Skeletal muscle cell (primary cell): Measurements from ENCODE around the gene SH2B3.
"Not testable (repeated sequence)": the region's sequence is repeated elsewhere in the genome, so short reads cannot be mapped to it uniquely, and the experiment has no call there.

Experiments used
- DNase-seq: peaks from one replicate; pipeline ENCODE4 v3.0.0-alpha.2; 2010; ENCODE audit warnings: low read depth
- H3K4me3 ChIP-seq: 2 replicates; pipeline ENCODE4 v1.5.1; 2011; ENCODE audit warnings: low read depth, mild to moderate bottlenecking, control low read depth, low read length, moderate library complexity

SH2B3 gene

DNA sequence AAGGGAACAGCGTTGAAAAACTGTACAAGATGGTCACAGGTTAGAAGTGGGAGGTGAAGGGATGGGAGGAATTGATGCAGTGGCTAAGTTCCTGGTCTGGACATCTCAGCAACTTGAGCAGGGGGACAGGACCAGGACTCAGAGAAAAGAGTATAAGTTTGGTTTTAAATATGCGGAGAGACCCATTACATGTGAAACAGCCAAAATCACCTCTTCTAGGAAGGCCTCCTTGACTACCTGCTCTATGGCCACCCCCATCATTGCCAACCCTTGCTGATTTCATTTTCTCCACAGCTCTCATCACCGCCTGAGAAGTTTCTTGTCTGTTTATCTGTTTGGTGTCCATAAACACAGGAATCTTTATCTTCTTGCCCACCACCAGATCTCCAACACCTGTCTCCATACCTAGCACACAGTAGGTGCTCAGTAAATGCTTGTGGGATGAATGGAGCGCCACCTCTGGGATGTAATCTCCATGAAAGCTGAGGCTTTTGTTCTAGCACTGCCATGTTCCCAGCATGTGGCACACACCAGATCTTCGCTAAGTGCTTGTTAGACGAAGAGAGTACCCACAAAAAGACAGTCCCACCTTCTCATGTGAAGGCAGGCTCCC is 25.7 kb upstream of the SH2B3 start:
- DNase-seq, result no peak
- no peak overlapping the region for H3K4me3 ChIP-seq

DNA sequence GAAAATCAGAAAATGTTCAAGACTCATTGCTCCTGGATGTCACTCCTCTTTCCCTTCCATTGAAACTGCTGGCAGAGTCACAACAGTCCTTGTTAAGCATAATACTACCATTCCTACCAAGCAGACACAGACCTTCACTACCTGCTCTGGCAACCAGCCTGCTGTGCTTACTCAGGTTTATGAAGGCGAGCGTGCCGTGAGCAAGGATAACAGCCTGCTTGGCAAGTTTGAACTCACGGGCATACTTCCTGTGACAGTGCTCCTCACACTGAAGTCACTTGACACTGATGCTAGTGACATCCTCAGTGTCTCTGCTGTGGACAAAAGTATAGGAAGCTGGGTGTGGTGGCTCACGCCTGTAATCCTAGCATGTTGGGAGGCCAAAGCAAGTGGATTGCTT is 21.1 kb upstream of the SH2B3 start:
- no peak for DNase-seq
- no peak overlapping the region for H3K4me3 ChIP-seq

DNA sequence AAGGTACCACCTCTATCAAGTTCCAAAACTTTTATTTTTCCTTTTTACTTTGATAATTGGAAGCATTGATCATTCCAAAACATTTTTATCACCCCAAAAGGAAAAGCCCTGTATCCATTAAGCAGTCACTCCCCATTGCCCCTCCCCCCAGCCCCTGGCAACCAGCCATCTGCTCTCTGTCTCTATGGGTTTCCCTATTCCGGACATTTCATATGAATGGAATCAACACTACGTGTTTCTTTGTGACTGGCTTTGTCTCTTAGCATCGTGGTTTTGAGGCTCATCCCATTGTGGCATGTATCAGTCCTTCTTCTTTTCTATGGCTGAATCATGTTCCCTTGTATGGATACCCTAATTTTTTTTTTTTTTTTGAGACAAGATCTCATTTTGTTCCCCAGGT is 18.8 kb upstream of the SH2B3 start:
- no peak for DNase-seq
- no peak overlapping the region for H3K4me3 ChIP-seq

GRCh38 chr12:111387747-111388323 is 17.9 kb upstream of the SH2B3 start:
- DNase-seq, result no peak
- H3K4me3 ChIP-seq, result no peak overlapping the region

DNA sequence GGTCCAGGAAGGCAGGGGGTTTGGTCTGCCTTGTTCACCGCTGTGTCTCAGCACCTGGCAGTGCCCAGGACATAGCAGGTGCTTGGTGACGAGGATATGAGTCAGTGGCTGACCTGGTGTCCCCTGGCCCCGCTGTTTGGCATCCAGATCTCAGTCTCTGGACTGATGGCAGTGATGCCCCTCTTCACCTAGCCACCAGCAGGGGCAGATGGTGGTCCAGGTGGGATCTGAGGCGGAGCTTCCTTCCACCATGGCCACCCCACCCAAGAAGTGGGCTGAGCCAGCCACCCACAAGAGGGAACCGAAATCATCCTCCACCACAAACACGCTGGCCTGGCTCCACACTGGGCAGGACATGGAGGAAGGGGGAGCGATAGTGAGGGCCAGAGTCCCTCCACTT is 16.1 kb upstream of the SH2B3 start:
- no peak overlapping the region for H3K4me3 ChIP-seq
- no peak for DNase-seq

DNA sequence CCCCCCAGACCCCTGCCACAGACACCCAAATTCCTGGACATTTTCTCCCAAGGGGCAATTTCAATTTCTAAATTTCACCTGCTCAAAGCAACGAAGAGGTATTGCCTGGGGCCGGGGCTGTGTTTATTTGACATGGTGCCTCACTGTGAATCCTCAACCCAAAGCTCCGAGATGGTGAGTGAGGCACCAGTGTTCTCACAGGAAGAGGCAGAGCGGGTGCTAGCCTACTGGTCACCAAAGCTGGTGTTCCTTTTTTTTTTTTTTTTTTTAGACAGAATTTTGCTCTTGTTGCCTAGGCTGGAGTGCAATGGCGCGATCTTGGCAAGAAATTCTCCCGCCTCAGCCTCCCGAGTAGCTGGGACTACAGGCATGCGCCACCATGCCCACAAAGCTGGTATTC is 14.8 kb upstream of the SH2B3 start:
- no peak for DNase-seq
- H3K4me3 ChIP-seq, result no peak overlapping the region

GRCh38 chr12:111393700-111394300 is 11.9 kb upstream of the SH2B3 start:
- no peak for DNase-seq
- no peak overlapping the region for H3K4me3 ChIP-seq

DNA sequence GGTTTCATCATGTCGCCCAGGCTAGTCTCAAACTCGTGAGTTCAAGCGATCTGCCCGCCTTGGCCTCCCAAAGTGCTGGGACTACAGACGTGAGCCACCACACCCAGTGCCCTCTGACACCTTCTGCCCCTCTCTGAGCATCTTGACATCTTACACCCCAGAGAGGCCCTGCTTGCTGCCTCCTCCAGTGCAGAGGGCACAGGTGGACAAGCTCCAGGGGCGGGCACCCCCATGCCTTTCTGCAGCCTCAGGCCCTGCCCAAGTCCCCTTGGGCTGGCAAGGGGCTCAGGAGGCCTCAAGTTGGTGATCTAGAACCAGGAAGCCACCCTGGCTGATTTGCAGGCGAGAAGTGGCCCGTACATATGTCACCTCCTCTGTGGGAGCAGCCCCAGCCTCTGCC is 11.2 kb upstream of the SH2B3 start:
- DNase-seq, result no peak
- H3K4me3 ChIP-seq, result no peak overlapping the region

DNA sequence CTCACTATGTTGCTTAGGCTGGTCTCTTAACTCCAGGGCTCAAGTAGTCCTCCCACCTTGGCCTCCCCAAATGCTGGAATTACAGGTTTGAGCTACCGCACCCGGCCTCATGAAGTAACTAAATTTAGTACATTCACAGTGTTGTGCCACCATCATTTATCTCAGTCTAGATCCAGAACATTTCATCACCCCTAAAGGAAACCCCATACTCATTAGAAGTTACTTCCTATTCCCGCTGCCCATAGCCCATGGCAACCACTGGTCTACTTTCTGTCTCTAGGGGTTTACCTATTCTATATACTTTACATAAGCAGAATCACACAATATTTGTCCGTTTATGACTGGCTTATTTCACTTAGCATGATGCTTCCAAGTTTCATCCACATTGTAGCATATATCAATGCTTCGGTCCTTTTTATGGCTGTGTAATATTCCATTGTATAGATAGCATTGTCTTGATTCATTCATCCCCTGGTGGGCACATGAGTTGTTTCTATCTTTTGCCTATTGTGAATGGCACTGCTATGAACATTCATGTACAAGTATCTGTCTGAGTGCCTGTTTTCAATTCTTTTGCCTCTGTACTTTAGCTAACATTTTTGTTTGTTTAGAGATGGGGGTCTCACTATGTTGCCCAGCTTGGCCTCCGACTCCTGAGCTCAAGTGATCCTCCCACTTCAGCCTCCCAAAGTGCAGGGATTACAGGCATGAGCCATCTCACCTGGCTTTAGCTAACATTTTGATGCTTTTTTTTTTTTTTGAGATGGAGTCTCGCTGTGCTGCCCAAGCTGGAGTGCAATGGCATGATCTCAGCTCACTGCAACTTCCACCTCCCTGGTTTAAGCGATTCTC is 10.2 kb upstream of the SH2B3 start:
- DNase-seq, result no peak

GRCh38 chr12:111396271-111396670 is 9.5 kb upstream of the SH2B3 start:
- H3K4me3 ChIP-seq, result not testable (repeated sequence)

More for the DNA sequence above, 10.2 kb upstream of the SH2B3 start:
- H3K4me3 ChIP-seq, result no peak overlapping the region

DNA sequence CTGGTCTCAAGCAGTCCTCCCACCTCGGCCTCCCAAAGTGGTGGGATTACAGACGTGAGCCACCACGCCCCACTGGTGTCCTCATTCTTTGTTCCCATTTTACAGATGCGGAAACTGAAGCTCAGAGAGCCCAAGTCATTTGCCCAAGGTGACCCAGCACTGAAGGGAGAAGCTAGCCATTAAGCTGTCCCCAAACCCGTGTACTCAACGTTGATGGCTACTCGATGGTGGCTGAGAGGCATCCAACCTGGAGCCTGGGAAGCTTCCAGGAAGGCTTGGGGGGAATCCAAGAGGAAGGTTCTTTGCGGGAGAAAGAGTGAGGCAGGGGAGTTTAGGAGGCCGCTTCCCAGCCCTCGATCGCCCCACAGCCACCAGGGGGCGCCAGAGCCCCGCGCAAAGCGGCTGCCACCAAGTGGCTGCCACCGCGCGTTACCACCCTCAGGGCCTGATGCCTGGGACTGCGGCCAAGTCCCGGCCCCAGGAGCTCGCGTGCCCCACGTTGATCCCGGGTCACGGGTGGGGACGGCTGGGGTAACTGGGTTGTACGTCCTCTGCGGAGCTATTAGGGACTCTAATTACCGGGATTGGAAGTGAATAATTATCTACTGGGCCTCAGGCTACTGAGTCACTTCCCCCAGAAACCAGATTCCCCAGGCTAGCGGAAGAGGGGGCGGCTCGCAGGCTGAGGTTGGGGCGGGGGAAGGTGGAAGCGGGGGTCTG is 8.8 kb upstream of the SH2B3 start:
- peak overlapping the region; percentile 27 for H3K4me3 ChIP-seq
- no peak for DNase-seq

More at GRCh38 chr12:111396271-111396670, 9.5 kb upstream of the SH2B3 start:
- DNase-seq, result not testable (repeated sequence)

DNA sequence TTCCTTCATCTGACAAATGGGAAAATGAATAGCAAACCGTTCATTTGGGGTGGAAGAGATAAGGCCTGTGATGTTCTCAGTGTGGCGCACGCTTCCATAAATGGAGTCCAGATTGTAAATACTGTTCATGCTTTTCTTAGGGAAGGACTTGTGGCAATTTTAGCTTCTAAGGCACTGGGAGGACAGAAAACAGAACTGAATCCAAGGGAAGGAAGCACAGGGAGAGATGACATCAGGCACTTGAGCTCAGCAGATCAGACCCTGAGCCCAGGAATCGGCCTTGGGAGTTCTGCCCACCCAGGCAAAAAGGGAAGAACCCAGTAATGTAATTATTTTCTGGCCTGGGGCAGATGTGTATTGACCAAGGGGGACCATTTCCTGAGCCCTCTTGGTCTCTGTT is 7.2 kb upstream of the SH2B3 start:
- H3K4me3 ChIP-seq, result no peak overlapping the region
- no peak for DNase-seq

GRCh38 chr12:111399741-111400404 is 5.8 kb upstream of the SH2B3 start:
- not testable (repeated sequence) for H3K4me3 ChIP-seq, DNase-seq

- no peak for DNase-seq
- H3K4me3 ChIP-seq, result no peak overlapping the region
Observed at GRCh38 chr12:111401167-111401605, 4.5 kb upstream of the SH2B3 start.

GRCh38 chr12:111402490-111402824 is 3.3 kb upstream of the SH2B3 start:
- not testable (repeated sequence) for DNase-seq, H3K4me3 ChIP-seq

GRCh38 chr12:111404362-111405148 is 1.2 kb upstream of the SH2B3 start:
- peak overlapping the region; percentile 92 for H3K4me3 ChIP-seq
- DNase-seq, result no peak

GRCh38 chr12:111405149-111405858 is 419 bp upstream of the SH2B3 start:
- peak; percentile 57 for DNase-seq
- H3K4me3 ChIP-seq, result peak overlapping the region; percentile 92
